Cardiac fibroblast (primary cell): Measurements from ENCODE around the gene FARSA.
A peak's percentile ranks its signal among the peaks of the same experiment; 100 is the strongest.

ENCODE experiments used
- DNase-seq, 2 donors: peaks; one replicate each; pipeline versions ENCODE4 v3.0.0 to v3.0.0-alpha.2; 2010; ENCODE audit warnings: low read depth in 2 of 2
- H3K4me3 ChIP-seq, 2 donors: replicated peaks in 1 of 2; 1 replicate in 1 of 2; 2 replicates in 1 of 2; pipeline ENCODE4 v1.5.1; 2011; ENCODE audit warnings: low read depth in 2 of 2, low read length in 2 of 2, mild to moderate bottlenecking in 2 of 2, moderate library complexity in 1 of 2
- CTCF ChIP-seq: IDR thresholded peaks from one replicate; pipeline ENCODE4 v1.5.1; 2011; ENCODE audit warnings: low read depth, mild to moderate bottlenecking, low read length, inconsistent platforms

FARSA gene

GRCh38 chr19:12913851-12914690, 19.4 kb downstream of the FARSA start:
- peak; percentile 57 to 63 for DNase-seq
- H3K4me3 ChIP-seq = no peak overlapping the region
- no peak for TF ChIP-seq CTCF

- no peak overlapping the region for H3K4me3 ChIP-seq
- no peak for TF ChIP-seq CTCF
- DNase-seq = peak; percentile 50 to 88
These were observed 20.4 kb downstream of the FARSA start for GRCh38 chr19:12913011-12913561.

GRCh38 chr19:12912571-12912970, 20.9 kb downstream of the FARSA start:
- no peak for TF ChIP-seq CTCF
- no peak overlapping the region for H3K4me3 ChIP-seq
- no peak for DNase-seq

GRCh38 chr19:12907166-12907565, 26.3 kb downstream of the FARSA start:
- H3K4me3 ChIP-seq = no peak overlapping the region
- no peak for TF ChIP-seq CTCF
- no peak for DNase-seq

GRCh38 chr19:12899891-12900518, 33.5 kb downstream of the FARSA start:
- no peak for TF ChIP-seq CTCF
- no peak for DNase-seq
- no peak overlapping the region for H3K4me3 ChIP-seq

GRCh38 chr19:12896460-12896859, 37.1 kb downstream of the FARSA start:
- no peak for TF ChIP-seq CTCF
- no peak overlapping the region for H3K4me3 ChIP-seq
- DNase-seq = no peak
